Mesothelial cell of epicardium (in vitro differentiated cells): ENCODE data around the gene SH3RF3. TPM values are rescaled to one million over a fixed set of nuclear protein-coding genes. Genes with fewer than 3 reads are reported as not detected.

Source experiments
- DNase-seq, 2 experiments: peaks; one replicate each; pipeline ENCODE4 v3.0.0; 2021; ENCODE audit warnings: low spot score in 2 of 2; ENCODE audit not compliant: unreplicated experiment in 2 of 2
- H3K27ac Mint-ChIP-seq: 2 replicates; pipeline ENCODE4 v1.8.0; 2021; ENCODE audit warnings: mixed read lengths
- H3K27me3 Mint-ChIP-seq: 2 replicates; pipeline ENCODE4 v1.8.0; 2021; ENCODE audit warnings: low read depth, mixed read lengths
- H3K36me3 Mint-ChIP-seq: 2 replicates; pipeline ENCODE4 v1.8.0; 2021; ENCODE audit warnings: mixed read lengths
- H3K4me1 Mint-ChIP-seq: 2 replicates; pipeline ENCODE4 v1.8.0; 2021; ENCODE audit warnings: mixed read lengths
- H3K4me3 Mint-ChIP-seq: 2 replicates; pipeline ENCODE4 v1.8.0; 2021; ENCODE audit warnings: mild to moderate bottlenecking, moderate library complexity, mixed read lengths
- H3K9me3 Mint-ChIP-seq: 2 replicates; pipeline ENCODE4 v1.8.0; 2021; ENCODE audit warnings: mixed read lengths
- total RNA-seq: library from RNA; stranded (reverse); gene quantifications from 3 replicates; pipeline ENCODE4 v1.2.1, GENCODE V29; 2021
- TF ChIP-seq, protein P1 (sequence below): fragments of 200-600 bp; sonication (generic); IDR thresholded peaks from one replicate; pipeline ENCODE4 v1.5.0; 2021; ENCODE audit warnings: antibody characterized with exemption; ENCODE audit not compliant: unreplicated experiment

Gene SH3RF3
- total RNA-seq, 1 donor from 2014 or later: 2.7 TPM

DNA sequence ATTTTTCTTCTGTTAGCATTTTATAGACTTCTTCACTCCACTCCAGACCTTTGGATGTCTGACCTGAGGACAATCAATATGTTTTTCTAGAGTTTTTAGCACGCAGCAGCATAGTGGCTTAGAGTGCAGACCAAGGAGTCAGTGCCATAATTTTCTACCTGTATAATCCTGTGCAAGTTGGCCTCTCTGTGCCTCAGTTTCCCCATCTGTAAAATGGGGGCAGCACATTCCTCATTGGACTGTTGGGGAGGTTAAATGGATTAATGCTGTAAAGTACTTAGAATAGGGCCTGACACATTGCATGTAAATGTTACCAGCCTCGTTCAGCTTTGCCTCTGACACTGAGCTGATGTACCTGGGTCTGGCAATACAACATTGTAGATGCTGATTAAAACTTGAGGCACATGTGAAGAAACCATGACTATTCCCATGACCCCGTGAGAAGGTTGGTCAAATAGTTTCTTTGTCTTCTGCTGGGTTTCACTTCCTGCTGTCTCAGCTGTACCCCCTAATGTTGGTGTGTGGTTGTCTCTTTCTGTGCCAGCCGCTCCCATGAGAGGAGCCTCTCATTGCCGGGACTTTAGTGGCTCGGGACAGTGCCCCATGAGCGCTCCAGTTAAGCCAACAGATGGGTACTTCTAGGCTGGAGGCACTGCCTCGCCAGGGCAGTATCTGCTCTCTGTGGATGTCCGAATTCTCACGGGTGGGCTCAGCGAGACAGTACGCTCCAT, 125.3 kb downstream of the SH3RF3 start:
- Mint-ChIP-seq H3K4me3 (no peak overlapping the region), H3K27ac (no peak overlapping the region), H3K9me3 (no peaks in the 10 kb centered on the region), H3K4me1 (no peaks in the 10 kb centered on the region), H3K36me3 (no peaks in the 10 kb centered on the region), H3K27me3 (peaks cover 8% of the 10 kb centered on the region)
- TF ChIP-seq, protein P1, sequence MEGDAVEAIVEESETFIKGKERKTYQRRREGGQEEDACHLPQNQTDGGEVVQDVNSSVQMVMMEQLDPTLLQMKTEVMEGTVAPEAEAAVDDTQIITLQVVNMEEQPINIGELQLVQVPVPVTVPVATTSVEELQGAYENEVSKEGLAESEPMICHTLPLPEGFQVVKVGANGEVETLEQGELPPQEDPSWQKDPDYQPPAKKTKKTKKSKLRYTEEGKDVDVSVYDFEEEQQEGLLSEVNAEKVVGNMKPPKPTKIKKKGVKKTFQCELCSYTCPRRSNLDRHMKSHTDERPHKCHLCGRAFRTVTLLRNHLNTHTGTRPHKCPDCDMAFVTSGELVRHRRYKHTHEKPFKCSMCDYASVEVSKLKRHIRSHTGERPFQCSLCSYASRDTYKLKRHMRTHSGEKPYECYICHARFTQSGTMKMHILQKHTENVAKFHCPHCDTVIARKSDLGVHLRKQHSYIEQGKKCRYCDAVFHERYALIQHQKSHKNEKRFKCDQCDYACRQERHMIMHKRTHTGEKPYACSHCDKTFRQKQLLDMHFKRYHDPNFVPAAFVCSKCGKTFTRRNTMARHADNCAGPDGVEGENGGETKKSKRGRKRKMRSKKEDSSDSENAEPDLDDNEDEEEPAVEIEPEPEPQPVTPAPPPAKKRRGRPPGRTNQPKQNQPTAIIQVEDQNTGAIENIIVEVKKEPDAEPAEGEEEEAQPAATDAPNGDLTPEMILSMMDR: no peak
- peak in 1 of 2 experiments; percentile 19 for DNase-seq

DNA sequence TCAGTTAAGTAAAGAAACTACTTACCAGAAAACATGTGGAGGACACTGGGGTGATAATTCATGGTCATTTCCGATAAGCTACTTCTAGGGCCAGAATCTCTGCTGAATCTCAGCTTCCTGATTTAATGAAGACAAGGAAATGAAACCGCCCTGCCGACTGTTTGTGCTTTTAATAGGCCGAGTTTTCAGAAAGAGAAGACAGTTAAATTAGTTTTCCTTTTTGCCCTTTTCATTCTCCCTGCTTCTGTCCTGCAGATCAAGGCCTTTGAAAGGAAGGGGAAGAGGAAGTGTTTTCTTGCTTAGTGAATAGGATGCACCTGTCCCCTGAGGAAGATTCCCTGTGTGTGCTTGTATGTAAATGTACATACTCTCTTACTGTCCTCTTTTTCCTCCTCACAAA, 126.6 kb downstream of the SH3RF3 start:
- DNase-seq: no peak
- Mint-ChIP-seq H3K4me3 (no peak overlapping the region), H3K27me3 (peaks cover 8% of the 10 kb centered on the region), H3K36me3 (no peaks in the 10 kb centered on the region), H3K4me1 (no peaks in the 10 kb centered on the region), H3K9me3 (no peaks in the 10 kb centered on the region), H3K27ac (no peak overlapping the region)
- TF ChIP-seq, protein P1: no peak

DNA sequence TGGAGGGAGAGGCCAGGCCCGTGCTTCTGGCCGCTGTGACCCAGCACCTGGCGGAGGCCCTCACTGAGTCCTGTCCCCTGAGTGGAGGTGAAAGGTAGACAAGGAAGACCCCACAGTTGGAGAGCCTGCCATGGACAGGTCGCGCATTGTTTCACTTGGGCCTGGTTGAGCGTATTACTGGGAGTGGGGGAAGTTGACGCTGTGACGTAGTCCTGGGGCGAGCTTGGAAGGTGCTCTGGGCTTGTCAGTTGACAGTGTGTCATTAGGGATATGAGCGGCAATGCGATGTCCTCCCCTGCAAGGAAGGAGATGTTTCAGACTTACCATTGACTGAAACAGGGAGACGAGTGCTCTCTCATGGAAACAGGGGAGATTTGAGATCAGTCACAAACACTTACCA, 127.1 kb downstream of the SH3RF3 start:
- Mint-ChIP-seq H3K36me3 (no peaks in the 10 kb centered on the region), H3K4me3 (no peak overlapping the region), H3K27ac (no peak overlapping the region), H3K4me1 (no peaks in the 10 kb centered on the region), H3K27me3 (peaks cover 8% of the 10 kb centered on the region), H3K9me3 (no peaks in the 10 kb centered on the region)
- peak in 1 of 2 experiments; percentile 36 for DNase-seq
- TF ChIP-seq, protein P1: no peak

DNA sequence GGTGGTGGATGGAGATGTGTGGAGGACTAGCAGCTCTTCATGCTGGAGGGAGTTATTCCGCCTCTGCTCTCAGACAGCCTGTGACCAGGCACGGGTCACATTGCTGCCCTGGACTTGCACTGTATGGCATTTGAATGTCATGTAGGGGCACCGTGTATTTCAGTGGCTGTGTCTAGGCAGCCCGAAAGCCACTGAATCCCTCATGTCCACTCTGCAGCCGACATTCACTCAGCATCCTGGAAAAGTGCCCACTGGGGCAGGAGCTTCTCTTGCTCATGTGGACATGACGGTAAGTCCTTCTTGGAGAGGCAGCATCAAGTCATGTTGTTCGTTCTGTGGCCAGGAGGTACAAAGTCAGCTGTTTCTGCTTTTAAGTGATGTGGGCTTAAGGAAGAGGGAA, 127.9 kb downstream of the SH3RF3 start:
- Mint-ChIP-seq H3K27ac (no peak overlapping the region), H3K27me3 (peaks cover 8% of the 10 kb centered on the region), H3K9me3 (no peaks in the 10 kb centered on the region), H3K36me3 (no peaks in the 10 kb centered on the region), H3K4me1 (no peaks in the 10 kb centered on the region), H3K4me3 (no peak overlapping the region)
- TF ChIP-seq, protein P1: no peak
- DNase-seq: no peak

DNA sequence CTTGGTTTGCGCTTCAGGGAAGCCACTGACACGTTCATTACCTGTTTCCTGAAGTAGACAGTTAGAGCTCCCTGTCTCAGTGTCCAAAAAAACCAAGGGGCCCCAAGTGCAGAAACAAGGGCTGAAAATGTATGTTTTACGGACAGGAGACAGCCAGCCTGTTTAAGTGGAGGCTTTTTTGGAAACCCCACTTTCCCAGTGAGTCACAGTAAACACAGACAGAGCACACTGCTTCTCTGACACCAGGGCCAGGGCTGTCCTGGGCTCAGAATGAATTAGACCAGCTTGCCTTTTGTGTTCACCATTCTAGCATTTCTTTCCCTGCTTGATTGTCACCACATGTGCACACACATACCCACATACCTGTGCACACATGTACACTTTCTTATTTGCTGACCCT, 128.6 kb downstream of the SH3RF3 start:
- Mint-ChIP-seq H3K36me3 (no peaks in the 10 kb centered on the region), H3K4me3 (no peak overlapping the region), H3K4me1 (no peaks in the 10 kb centered on the region), H3K9me3 (no peaks in the 10 kb centered on the region), H3K27me3 (peaks cover 8% of the 10 kb centered on the region), H3K27ac (no peak overlapping the region)
- TF ChIP-seq, protein P1: no peak
- DNase-seq: no peak
